SIG-M5 treated with dmso at 0.1 percent for 504 hours (cell line): ENCODE measurements around the gene OCLN.
"Not testable (repeated sequence)": the region's sequence is repeated elsewhere in the genome, so short reads cannot be mapped to it uniquely, and the experiment has no call there.

Source experiments
- DNase-seq: peaks from one replicate; lab custom pipeline; 2025; ENCODE audit not compliant: unreplicated experiment; lab: John Stamatoyannopoulos, UW

OCLN gene

DNA sequence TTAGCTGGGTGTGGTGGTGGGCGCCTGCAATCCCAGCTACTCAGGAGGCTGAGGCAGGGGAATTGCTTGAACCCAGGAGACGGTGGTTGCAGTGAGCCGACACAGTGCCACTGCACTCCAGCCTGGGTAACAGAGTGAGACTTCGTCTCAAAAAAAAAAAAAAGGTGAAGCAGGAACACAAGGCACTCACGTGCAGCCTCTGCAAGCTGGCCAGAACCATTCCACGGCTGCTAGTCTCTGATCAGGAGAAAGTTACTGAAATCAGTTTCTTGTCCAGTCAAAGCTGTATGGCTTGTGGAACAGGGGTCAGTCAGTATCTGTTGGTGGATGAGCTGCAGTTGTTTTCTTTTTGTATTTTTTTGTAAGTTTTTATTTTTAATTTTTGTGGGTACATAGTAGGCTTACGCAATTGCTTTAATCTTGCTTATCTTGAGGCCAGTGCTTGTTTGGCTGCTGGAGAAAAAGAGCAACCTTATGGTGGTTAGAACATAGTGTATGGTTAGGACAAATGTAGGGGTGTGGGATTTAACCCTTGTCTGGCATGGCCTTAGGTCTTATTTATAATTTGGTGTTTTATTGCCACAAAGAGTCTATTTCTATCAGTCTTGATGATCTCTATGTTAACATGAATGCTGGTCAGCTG, 34.7 kb downstream of the OCLN start:
- no peak for DNase-seq

- DNase-seq = peak; percentile 55
Observed at GRCh38 chr5:69528035-69528434, 35.4 kb downstream of the OCLN start.

- no peak for DNase-seq
Observed at GRCh38 chr5:69528609-69529008, 36.0 kb downstream of the OCLN start.

DNA sequence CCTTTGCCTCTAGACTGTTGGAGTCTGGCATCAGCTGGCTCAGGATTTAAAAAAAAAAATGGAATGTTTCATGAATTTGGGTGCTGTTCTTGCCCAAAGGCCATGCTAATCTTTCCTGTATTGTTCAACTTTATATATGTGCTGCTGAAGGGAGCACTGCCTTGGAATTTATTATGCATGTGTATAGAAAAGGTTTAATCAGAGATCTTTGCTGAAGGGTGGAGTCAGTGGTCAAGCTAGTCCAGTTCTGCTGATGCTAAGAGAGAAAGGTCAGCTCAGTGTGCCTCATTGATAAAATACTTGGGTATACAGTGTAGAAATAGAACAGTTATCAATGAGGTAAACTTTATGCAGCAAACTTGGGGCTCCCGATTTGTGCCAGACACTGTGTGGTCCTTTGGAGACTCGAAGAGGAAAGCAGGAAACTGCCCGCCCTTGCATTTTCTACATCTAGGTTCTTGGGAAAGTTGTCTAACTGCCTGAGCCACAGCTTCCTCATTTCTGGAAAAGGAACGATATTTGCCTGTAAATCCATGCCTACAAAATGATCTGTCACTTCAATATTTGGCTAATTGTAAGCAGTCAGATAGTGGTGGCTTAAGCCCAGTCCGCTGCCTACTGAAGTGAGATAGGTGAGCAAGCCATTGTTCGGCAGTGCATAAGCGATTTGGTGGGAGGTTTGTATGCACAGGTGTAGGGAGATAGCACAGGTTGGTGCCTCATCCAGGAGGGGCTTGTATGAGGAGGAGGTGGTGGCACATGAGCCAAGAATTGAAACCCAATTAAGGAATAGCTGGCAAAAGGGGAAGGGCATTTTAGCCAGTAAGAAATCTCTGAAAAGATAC, 38.2 kb downstream of the OCLN start:
- no peak for DNase-seq

DNA sequence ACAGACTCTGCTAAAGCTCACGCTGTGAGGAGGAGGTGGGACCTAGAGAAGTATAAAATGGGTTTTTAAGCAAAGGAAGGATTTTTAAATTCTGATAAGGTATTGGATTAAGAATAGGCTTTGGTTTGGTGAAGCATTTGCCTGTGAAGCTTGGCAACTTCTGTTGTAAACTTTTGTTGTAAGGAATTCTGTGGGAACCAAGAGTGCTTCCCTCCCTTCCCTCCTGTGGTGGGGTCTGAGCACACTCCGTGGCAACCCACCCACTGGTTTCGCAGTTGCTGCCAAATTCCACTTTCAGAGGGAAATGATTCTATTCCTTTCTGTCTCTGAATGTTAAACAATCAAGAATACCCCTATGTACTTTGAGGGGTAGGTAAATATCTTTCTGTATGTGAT, 38.8 kb downstream of the OCLN start:
- no peak for DNase-seq

DNA sequence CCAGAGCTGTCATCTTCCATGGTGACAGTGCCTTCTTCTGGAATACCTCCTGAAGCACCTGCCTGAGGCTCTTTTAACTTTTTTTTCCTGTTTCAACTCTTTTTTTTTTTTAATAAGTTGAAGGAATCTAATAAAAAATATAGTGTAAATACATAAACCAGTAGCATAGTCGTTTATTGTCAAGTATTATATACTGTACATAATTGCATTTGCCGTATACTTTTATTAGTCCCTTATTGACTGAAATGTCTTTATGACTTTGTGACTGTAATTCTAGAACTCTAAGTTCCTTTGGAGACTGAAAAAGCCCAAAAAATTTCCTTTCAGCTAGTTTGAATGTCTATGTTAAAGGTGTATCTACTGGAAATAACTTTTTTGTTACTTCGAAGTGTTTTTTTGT, 45.3 kb downstream of the OCLN start:
- DNase-seq = not testable (repeated sequence)

- DNase-seq = not testable (repeated sequence)
Observed at GRCh38 chr5:69538735-69539134, 46.1 kb downstream of the OCLN start.

DNA sequence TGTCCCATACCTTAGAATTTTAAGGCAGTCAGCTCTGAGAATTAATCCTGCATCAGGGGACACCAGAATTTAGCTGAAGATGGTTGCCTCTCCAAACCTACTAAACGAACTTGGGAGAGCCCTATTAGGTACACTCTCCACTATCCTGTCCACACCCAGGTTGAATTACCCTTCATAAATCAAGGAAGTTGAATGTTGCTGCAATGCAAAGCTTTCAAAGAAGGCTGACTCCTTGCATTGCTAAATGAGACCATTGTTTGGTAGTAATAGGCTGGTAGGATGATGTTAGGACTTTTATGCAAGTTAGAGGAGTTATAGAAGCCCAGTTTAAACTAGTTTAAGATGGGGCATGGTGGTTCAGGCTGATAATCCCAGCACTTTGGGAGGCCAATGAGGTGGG, 48.8 kb downstream of the OCLN start:
- DNase-seq = not testable (repeated sequence)

DNA sequence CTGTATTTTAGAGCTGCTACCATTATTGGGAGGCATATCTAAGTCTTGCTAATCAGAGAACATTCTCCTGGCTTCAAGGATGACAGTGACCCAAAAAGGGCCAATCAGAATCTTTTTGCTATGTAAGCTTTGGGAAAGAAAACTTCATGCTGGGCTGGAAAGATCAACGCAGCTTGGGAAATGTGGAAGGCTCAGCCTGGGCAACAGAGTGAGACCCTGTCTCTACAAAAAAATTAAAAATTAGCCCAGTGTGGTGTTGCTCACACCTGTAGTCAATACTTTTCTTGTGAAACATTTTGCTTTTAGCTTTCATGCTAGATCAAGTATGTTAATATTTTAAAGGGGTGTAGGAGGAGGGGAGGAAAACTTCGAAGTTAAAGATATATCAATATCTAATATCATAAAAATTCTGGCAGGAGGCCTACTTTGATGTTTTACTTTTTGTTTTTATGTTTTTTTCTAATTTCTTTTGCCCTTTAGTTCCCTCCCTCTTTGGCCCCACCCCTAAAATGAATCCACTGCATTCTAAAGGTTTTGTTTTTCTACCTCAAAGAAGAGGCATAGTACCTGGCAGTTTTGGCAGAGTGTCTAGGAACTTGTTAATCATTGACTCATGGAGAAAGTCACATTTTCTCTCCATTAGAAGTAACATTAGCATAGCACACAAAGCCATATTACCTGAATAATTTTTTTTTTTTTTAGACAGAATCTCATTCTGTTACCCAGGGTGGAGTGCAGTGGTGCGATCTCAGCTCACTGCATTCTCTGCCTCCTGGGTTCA, 50.4 kb downstream of the OCLN start:
- not testable (repeated sequence) for DNase-seq

DNA sequence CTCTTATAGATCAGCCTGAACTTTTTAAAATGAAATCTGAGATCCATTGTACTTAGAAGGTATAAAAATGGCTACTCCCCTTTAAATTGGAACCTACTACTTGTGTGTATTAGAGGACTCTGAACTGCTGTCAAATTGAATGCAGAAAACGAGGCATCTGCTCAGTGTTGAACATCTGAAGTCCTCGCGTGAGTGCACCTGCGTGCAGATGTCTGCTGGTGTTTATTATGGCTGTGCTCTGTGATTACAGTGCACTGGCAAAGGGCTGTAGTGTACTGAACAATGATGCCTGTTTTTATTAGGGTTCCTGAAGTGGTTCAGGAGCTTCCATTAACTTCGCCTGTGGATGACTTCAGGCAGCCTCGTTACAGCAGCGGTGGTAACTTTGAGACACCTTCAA, 52.0 kb downstream of the OCLN start:
- not testable (repeated sequence) for DNase-seq

DNA sequence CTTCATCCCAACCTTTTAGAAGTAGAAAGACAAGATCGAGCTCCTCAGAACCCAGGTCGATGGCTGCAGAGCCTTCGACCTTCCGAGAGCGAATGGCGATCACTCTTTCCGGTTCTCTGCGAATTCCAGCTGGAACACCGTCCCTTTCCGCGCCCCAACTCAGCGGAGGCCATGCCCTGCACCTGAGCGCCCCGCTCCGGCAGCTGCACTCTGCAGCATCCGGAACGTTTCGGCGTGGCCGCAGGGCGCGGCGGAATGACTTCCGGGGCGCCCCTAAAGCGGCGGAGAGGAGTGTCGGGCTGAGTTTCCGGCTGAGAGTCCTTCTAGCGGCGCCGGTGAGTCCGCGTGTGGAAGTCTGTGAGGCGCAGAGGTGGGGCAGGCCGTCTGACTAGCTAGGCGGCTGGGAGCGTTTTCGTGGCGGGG, 67.3 kb downstream of the OCLN start, which contains the start of gene GTF2H2C:
Gene GTF2H2C, plus strand, starts transcription at position 284 of the 423 bp plus-strand sequence. CDS start 4,942 bp downstream, outside the sequence.
- DNase-seq = not testable (repeated sequence)

DNA sequence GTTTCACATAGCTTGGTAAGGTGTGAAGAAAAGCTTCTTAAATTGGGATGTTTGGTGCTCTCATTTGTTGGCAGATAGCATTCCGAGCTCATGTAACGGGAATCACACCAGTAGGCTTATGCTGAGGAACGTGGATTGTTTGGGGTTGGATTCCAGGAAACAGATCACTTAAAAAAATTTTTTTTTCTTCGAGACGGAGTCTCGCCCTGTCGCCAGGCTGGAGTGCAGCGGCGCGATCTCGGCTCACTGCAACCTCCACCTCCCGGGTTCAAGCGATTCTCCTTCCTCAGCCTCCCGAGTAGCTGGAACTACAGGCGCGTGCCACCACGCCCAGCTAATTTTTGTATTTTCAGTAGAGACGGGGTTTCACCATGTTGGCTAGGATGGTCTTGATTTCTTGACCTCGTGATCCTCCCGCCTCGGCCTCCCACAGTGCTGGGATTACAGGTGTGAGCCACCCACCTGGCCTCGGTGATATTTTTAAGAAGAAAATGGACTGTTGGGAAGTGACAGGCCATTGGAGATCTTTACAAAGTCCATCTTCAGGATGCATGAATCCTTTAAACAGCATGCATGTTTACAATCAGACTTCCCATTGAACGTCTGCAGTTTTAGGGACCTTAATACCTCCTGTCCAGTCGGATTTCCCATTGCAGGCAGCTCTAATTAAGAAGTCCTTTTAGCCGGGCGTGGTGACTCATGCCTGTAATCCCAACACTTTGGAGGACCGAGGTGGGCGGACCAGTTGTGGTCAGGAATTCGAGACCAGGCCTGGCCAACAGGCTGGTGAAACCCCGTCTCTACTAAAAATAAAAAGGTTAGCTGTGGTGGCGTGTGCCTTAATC, 68.2 kb downstream of the OCLN start:
- DNase-seq = not testable (repeated sequence)

DNA sequence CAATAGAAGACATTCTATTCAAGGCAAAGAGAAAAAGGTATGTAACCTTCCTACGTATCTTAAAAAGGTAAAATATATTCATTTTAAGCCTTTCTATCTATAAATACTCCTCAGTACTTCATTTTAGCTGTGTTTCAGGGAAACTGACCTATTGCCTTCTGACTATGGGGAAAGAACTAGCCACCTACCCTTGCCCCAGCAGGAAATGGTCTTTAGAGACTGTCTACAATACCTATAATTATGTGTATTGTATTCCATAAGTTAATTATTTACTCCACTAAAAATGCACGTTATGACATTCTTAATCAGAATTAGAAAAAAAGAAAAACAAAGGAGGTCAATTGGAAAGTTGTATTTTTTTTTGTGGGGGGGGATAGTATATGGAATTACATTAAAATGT, 73.6 kb downstream of the OCLN start:
- not testable (repeated sequence) for DNase-seq

GRCh38 chr5:69568072-69568471, 75.5 kb downstream of the OCLN start:
- DNase-seq = not testable (repeated sequence)

GRCh38 chr5:69583356-69583755, 90.8 kb downstream of the OCLN start:
- not testable (repeated sequence) for DNase-seq

- not testable (repeated sequence) for DNase-seq
Observed at GRCh38 chr5:69596114-69596840, 103.7 kb downstream of the OCLN start.

DNA sequence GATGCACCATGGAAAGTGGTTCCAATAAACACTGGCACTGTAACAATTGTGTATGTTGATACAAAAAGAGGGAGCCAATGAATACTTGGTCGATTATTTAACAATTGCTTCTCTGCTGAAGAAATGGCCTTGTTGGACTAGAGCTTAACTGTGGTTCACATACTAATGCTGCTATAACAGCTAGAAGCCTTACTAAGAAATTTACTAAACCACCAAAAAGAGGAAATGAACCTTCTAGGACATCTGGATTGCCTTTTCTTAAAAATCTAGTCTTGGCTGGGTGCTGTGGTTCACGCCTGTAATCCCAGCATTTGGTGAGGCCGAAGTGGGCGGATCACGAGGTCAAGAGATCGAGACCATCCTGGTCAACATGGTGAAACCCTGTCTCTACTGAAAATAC, 109.4 kb downstream of the OCLN start:
- DNase-seq = not testable (repeated sequence)

DNA sequence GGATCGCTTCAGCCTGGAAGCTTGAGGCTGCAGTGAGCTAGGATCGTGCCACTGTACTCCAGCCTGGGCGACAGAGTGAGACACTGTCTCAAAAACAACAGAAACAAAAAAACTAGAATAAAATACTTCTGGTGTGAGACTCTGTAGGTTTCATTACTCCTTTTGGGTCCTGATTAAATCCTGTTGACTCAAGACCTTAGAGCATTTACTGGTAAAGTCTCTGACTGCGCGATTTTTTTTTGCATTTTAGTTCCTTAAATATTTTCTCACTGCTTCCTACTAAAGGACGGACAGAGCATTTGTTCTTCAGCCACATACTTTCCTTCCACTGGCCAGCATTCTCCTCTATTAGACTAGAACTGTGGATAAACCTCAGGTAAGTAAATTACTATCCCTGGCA, 114.2 kb downstream of the OCLN start:
- DNase-seq = not testable (repeated sequence)
